HCT116 (cell line): Measurements from ENCODE around the gene ENPP5.

Source experiments
- CTCF ChIP-seq, 3 experiments: fragments of 200-600 bp in 1 of 3; sonication (generic) in 1 of 3; IDR thresholded peaks in 2 of 3; conservative IDR thresholded peaks in 1 of 3; 2 replicates each; pipeline ENCODE4 v1.5.1; 2012 to 2017; ENCODE audit warnings: low read depth in 2 of 3, low read length in 2 of 3, antibody characterized with exemption in 1 of 3, borderline replicate concordance in 1 of 3, control low read depth in 1 of 3, mild to moderate bottlenecking in 1 of 3, mixed read lengths in 1 of 3, mixed run types in 1 of 3, moderate library complexity in 1 of 3; ENCODE audit not compliant: insufficient read depth in 1 of 3
- EZH2 ChIP-seq: fragments of 200-600 bp; sonication (generic); IDR thresholded peaks from 2 replicates; pipeline ENCODE4 v1.6.1; 2017; ENCODE audit warnings: antibody characterized with exemption, mixed run types
- EZH2phosphoT487 ChIP-seq: fragments of 200-600 bp; IDR thresholded peaks from 2 replicates; pipeline ENCODE4 v1.6.1; 2018; ENCODE audit warnings: antibody characterized with exemption, borderline replicate concordance
- MAX ChIP-seq: IDR thresholded peaks from 2 replicates; pipeline ENCODE4 v1.6.1; 2012
- POLR2A ChIP-seq: IDR thresholded peaks from 2 replicates; pipeline ENCODE4 v1.7.0; 2011; ENCODE audit warnings: borderline replicate concordance; ENCODE audit not compliant: insufficient read depth, insufficient read length; ENCODE audit errors: extremely low read depth
- RAD21 ChIP-seq: IDR thresholded peaks from 2 replicates; pipeline ENCODE4 v1.6.1; 2012; ENCODE audit warnings: low read depth, mild to moderate bottlenecking
- SIN3A ChIP-seq: IDR thresholded peaks from 2 replicates; pipeline ENCODE4 v1.6.1; 2012; ENCODE audit warnings: low read depth
- SP1 ChIP-seq: IDR thresholded peaks from 2 replicates; pipeline ENCODE4 v1.6.1; 2012; ENCODE audit warnings: low read depth
- TCF7L2 ChIP-seq: IDR thresholded peaks from 2 replicates; pipeline ENCODE4 v1.7.0; 2011; ENCODE audit warnings: borderline replicate concordance, inconsistent platforms; ENCODE audit not compliant: insufficient read depth, insufficient read length; ENCODE audit errors: extremely low read depth
- YY1 ChIP-seq: IDR thresholded peaks from 2 replicates; pipeline ENCODE4 v1.6.1; 2011; ENCODE audit warnings: low read length, low read depth, moderate library complexity, mild to moderate bottlenecking; ENCODE audit not compliant: insufficient replicate concordance; ENCODE audit errors: extremely low read depth
- ZBTB33 ChIP-seq: IDR thresholded peaks from 2 replicates; pipeline ENCODE4 v1.6.1; 2011; ENCODE audit warnings: mild to moderate bottlenecking, low read length, moderate library complexity; ENCODE audit not compliant: insufficient replicate concordance; ENCODE audit errors: extremely low read depth

- TF ChIP-seq POLR2A (no peak), SP1 (peak; percentile 87), CTCF (IDR thresholded peaks at IDR 0.05 in 2 of 3, conservative IDR thresholded peaks at IDR 0.05 in 1 of 3; ENCODE audit: borderline replicate concordance in 1 of 3, insufficient read depth in 1 of 3, low read depth in 2 of 3, low read length in 2 of 3) (no peak), RAD21 (no peak), SIN3A (no peak), EZH2 (no peak), ZBTB33 (no peak), MAX (peak; percentile 40; the same call in 1 of the 2 replicates), YY1 (no peak), EZH2phosphoT487 (no peak), TCF7L2 (no peak)
These were observed 40.9 kb downstream of the ENPP5 start, which contains the start of gene ENPP4 for GRCh38 chr6:46129629-46130511.
